Hematopoietic multipotent progenitor cell treated with erythropoietin and hydrocortisone succinate and interleukin-3 and kit ligand, for 8 days (in vitro differentiated cells): ENCODE data around the gene KCNG3.

Experiments
- DNase-seq: peaks from one replicate; pipeline ENCODE4 v3.0.0-alpha.2; 2015

KCNG3 gene, protein sequence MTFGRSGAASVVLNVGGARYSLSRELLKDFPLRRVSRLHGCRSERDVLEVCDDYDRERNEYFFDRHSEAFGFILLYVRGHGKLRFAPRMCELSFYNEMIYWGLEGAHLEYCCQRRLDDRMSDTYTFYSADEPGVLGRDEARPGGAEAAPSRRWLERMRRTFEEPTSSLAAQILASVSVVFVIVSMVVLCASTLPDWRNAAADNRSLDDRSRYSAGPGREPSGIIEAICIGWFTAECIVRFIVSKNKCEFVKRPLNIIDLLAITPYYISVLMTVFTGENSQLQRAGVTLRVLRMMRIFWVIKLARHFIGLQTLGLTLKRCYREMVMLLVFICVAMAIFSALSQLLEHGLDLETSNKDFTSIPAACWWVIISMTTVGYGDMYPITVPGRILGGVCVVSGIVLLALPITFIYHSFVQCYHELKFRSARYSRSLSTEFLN

DNA sequence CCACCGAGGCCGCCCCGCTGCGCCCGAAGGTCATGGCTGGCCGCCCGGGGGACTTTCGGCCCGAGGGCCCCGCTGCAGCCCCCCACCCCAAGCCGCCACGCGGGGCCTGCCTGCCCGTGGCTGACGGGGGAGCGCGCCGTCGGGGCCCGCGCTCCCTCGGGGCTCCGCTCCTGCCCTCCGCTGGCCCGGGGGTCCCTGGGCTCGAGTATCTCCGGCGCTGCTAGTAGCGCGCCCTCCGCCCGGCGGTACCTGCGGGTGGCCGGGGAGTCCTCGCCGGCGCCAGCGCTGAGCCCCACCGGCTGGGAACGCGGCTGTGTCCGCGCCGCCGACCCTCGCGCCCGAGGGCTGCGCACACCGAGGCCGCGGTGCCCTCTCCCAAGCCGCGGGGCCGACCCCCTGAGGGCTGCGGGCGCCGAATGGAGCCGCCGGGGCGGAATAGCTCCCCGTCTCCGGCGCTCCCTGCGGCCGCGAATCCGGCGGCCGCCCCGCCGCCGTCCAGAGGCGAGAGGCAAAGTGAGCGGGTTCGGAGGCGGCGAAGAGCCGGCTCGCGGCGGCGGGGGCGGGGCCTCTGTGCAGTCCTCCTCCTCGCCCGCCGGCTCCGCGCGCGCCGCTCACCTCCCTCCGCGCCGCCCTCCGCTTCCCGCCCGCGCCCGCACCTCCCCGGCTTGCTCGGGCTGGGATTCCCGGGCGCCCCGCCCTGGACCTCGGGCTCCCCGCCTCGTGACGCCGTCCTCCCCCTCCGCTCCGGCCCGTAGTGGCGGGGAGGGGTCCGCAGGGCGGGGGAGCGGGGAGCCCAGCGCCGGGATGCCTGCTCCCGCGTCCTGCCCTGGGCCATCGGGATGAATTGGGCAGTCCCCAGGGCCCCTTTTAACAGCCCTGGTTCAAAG is at the start of gene KCNG3:
KCNG3 (minus strand) TSS at position 515 of the 887 bp plus-strand sequence; CDS start at position 34, 481 bp downstream.
- peak; percentile 16 for DNase-seq

DNA sequence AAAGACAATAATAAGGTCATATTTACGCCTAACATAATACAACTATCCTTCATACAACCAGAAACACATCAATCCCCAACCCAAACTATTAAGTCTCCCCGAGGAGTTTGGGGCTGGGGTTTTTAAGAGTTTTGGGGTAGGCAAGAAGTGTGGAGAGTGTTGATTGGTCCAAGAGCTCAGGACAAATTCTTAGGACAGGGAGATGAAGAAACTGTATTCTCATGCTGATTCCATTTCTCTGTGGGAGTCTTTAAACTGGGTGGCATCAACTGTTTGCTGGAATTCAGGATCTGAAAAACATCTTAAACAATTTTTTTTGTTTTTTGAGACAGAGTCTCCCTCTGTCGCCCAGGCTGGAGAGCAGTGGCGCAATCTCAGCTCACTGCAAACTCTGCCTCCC is 49.1 kb upstream of the KCNG3 start:
- no peak for DNase-seq

DNA sequence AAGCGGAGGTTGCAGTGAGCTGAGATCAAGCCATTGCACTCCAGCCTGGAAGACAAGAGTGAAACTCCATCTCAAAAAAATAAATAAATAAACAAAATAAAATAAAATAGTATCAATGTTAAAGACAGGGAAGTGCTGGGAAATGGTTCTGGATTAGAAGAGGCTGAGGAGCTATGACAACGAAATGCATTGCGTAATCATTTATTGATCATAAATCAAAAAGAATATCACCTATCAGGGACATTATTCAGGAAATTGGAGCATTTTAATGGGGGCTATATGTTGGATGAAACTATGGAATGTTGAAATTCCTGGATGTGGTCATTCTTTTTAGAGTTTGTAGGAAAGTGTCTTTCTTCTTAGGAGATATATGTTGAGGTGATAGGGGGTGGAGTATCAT is 43.7 kb upstream of the KCNG3 start:
- DNase-seq = no peak

DNA sequence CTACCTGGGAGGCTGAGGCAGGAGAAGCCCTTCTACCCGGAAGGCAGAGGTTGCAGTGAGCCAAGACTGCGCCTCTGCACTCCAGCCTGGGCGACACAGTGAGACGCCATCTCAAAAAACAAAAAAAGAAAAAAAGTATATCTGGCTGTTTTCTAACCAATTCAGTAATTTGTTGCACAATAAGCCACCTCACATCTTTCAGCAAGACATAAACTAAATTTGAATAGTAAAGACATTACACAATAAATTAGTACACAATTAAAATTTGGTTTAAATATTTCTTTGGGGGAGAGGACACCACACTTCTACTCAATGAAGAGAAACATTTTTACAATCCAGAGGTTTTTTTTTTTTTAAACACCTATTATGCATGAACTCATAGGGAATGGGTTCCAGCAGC is 38.6 kb upstream of the KCNG3 start:
- no peak for DNase-seq

DNA sequence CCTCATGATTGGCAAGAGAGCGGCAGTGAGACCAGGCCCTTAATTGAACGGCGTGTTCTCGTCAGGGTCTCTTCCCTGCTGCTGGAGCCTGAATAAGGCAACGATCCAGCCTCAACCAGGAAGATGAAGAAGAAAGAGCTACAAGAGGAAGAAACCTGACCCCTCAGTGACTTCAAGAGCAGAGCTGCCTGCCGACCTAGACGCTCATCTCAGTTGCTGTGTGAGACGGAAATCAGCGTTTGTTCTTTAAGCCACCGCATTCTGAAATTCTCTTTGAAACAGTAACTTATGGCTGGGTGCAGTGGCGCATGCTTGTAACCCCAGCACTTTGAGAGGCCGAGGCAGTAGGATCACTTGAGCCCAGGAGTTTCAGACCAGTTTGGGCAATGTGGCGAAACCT is 29.6 kb upstream of the KCNG3 start:
- no peak for DNase-seq

DNA sequence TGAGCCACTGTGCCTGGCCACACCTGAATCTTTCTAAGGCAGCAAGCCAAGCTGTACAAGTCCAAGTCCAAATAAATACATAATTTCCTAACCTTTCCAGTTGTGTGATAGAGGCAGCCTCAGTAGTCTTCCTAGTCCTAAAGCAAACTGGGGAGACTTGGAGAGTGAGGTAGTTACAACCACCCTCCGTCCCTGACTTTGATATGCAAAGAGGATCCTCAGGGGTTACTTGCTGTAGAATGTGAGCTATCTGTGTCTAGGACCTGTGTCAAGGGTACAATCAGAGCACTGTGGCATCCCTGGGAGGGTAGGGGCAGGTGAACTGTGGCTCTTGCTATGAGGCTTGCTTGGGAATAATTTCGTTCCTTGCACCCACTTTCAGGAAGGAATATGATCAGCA is 28.3 kb upstream of the KCNG3 start:
- DNase-seq = no peak

DNA sequence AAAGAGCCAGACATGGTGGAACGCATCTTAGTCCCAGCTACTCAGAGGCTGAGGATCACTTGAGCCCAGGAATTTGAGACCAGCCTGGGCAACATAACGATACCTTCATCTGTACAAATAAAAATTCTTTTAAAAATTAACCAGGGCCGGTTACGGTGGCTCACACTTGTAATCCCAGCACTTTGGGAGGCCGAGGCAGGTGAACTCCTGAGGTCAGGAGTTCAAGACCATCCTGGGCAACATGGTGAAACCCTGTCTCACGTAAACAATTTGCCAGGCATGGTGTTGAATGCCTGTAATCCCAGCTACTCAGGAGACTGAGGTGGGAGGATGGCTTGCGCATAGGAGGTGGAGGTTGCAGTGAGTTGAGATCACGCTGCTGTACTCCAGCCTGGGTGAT is 25.8 kb upstream of the KCNG3 start:
- DNase-seq = no peak

DNA sequence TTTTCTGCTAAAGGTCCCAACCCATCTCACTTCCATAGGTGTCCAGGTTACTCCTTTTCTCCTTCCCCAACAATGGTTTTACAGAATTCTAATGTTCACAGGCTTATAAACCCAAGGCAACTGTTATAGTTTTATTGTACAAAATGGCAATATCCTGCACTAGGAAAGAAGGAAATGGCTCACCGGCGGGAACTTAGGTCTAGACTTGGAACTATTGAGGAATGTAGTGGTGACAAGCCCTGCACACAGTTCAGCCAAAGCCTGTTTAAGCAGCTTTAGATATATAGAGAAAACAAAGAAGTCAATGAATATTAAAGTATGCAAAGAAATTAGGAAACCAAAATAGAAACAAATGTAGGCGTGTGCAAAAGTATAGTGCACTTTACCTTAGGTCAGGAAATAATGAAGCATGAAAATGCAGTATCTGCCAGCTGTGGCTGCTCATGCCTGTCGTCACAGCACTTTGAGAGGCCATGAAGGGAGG is 22.7 kb upstream of the KCNG3 start:
- no peak for DNase-seq

DNA sequence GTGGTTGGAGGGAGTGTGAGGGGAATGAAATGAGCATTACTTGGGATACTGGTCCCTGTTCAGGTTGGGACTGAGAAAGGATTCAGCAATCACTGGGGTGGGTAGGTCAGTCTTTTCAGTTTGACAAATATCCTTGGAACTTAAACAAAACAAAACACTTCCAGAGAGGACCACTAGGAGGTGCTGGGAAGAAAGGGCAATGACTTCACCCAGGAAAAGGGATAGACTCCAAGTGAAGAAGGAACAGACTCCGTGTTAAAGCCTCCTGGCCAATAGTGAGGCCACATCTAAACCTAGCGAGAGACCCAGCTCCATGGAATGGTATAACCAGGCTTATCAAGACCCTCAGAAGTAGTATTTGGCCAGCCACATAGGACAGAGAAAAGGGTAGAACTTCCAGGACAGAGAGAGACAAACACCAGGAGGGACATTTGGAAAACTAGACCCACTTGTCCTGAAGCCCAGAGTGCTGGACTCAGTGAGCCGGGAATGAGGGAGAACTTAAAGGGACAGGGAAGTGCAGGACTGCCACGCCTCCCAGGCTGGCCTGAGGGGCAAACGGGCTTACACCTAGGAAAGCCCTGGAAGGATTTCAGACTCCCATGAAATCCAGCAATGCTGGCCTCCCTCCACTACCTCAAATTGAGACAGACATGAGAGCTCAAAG is 19.6 kb upstream of the KCNG3 start:
- peak; percentile 56 for DNase-seq

DNA sequence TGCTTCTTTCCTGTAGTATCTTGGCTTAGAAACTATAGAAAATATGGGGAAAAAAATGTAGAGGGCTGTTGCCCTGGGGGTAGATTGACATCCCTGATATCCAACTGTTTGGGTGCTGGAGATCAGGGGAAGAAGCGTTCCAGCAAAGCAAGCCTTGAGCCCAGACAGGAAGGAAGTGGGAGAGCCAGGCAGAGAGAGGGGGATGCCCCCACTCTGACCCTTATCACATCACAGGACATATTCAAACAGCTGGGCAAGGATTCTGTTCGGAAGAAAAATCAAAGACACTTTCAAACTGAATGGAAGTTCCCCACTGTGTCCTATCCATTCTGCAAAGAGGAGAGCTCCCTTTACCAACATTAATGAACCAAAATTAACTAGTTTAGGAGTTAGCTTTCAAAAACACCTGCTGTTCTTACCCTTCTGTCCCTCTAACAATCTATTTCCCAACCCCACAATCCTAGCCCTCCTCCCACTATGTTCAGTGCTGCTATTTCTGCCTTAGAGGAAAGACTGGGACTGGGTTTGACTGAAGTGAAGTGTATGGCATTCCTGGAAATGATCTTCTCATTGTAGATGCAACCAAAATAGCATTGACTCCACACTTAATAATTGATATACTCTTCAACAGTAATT is 16.9 kb upstream of the KCNG3 start:
- no peak for DNase-seq

DNA sequence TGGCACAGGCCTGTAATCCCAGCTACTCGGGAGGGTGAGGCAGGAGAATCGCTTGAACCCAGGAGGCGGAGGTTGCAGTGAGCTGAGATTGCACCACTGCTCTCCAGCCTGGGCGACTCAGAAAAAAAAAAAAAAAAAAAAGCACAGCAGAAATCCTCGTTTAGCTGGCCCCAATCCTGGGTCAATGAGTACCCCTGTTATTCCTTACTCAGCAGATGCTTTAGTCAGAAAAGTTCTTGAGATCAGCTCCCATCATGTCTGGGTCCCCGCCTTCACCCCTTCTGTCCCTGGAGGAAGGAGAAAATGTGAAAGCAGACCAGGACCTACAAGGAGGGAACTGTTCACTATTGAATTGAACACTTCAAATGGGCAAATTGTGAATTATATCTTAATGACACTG is 16.4 kb upstream of the KCNG3 start:
- DNase-seq = no peak

DNA sequence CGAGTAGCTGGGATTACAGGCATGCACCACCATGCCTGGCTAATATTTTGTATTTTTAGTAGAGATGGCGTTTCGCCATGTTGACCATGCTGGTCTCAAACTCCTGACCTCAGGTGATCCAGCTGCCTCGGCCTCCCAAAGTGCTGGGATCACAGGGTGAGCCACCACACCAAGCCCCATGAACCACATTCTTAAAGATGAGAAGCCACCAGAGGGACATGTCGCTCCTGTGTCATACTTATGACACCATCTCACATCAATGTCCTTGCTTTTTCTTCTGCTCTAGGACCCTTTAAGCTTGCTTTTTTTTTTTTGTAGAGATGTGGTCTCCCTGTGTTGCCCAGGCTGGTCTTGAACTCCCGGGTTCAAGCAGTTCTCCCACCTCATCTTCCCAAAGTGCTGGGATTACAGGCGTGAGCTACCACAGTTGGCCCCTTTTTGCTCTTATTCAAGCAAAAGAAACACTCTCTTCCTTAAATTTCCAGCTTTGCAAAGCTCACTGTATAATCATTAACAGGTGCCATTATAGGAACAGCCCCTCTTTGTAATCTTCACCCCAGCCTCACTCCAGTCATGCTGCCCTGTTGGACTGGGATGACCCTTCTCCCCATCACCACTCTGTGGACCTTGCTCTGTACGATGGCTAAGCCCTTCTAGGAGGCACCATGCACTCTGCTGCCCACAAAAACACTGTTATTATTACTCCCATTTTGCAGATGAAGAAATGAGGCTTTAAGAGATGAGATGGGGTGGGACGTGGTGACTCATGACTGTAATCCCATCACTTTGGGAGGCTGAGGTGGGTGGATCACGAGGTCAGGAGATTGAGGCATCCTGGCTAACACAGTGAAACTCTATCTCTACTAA is 10.8 kb upstream of the KCNG3 start:
- no peak for DNase-seq

DNA sequence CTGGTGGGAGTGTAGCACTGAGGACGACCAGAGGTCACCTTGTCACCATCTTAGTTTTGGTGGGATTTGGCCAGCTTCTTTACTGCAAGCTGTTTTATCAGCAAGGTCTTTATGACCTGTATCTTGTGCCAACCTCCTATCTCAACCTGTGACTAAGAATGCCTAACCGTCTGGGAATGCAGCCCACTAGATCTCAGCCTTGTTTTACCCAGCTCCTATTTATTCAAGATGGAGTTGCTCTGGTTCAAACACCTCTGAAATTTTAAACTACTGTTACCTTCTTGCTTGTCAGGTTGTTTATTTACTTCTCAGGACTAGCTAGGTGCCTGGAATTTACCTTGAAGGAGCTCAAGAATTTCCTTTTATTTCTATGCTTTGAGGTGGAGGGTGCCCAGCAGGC is 9.5 kb upstream of the KCNG3 start:
- DNase-seq = no peak

DNA sequence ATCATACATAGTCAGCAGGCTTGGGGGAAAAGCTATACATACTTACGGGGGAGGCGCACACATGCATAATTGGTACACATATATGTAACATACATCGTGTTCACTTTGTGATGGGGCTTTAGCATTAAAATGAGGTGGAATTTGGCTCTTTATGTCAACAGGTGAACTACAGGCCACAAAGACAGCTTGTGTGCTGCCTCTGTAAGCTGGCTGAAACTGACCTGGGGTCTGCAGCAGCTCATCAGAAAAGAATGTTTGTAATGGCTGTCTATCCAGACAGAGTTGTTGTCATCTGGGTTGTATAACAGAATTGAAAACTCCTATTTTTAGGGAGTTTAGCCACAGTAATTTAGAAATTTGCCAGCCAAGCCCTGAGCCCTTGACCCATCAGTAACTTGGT is 4.7 kb upstream of the KCNG3 start:
- no peak for DNase-seq

DNA sequence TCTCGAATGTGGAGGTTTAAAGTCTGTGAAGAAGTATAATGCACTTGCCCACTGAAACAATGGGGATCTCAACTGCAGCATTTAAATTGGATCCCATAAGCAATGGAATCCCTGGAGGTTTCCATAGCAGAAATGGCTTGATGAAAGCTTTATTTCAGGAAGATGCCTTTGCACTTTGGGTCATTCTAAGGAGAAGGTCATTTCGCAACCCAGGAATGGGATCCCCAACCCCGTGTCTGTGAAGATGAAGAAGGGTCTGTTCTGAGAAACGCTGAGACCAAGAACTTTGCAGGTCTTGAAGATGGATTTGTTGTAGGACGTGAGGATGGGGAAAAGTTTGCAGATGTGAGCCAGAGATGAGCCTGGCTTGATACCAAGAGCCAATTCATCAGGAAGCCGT is 1.8 kb upstream of the KCNG3 start:
- DNase-seq = no peak

DNA sequence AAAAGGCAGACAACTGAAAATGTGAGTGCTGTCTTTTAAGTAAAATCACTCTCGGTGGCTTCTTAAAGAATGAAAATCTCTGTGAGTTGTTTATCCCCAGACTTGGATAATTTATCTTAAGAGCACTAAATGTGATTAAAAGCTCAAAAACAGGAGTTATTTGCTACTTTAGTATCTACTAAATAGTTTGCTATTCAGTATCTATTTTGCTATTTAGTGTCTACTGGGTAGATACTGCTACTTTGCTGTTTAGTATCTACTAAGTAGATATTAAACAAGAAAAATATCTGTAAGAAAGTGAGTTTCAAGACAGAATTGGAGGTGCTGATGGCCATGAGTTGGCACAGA is 1.4 kb upstream of the KCNG3 start:
- no peak for DNase-seq

DNA sequence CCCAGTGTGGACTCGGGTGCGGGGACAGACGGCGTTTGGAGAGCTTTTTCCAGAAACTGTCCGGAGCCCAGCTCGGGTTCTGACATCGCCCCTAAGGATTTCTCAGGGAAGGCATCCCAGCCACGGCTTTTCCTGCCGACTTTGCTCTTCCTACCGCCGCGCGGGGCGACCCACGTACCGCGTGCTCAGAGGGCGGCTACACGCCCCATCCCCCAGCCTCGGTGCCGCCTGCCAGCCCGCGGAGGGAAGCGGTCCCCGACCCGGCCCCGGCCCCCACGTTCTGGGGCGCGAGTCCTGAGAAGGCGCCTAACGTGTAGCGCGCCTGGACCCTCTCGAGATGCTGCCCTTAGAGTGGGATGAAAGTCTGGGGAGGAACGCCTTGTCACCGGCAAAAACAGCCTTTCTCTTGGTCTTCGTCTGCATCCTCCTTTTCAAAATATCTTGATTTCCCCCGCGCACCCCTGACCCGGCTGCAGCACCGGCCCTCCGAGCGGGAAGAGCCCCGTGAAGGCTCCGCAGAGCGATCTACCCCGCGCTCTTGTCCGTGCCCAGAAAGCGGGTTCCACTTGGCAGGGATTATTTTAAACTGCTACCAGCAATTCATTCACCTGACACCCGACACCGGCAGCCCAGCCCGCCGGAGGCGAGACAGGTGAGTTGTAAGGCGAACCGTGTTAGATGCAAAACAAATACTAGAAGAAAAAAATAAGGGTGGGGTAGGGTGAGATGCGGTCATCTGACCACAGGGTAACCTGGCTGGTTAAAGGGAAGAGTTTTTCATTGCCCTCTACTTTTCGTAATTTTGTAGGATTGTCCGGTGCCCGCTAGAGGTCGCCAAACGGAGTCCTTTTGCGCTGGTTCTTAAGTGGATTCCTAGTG is 812 bp upstream of the KCNG3 start:
- peak; percentile 75 for DNase-seq

DNA sequence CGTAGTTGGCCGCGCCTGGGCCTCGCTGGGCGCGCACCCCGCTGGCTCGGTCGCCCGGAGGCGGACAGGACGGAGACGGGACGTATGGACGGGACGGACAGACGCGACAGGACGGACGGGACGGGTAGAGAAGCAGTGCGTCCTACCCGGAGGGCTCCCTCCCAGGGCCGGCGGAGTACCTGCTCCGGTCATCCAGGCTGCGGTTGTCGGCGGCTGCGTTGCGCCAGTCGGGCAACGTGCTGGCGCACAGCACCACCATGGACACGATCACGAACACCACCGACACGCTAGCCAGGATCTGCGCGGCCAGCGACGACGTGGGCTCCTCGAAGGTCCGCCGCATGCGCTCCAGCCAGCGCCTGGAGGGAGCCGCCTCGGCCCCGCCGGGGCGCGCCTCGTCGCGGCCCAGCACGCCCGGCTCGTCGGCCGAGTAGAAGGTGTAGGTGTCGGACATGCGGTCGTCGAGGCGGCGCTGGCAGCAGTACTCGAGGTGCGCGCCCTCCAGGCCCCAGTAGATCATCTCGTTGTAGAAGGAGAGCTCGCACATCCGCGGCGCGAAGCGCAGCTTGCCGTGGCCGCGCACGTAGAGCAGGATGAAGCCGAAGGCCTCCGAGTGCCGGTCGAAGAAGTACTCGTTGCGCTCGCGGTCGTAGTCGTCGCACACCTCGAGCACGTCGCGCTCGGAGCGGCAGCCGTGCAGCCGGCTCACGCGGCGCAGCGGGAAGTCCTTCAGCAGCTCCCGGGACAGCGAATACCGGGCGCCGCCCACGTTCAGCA is 903 bp downstream of the KCNG3 start:
- no peak for DNase-seq

DNA sequence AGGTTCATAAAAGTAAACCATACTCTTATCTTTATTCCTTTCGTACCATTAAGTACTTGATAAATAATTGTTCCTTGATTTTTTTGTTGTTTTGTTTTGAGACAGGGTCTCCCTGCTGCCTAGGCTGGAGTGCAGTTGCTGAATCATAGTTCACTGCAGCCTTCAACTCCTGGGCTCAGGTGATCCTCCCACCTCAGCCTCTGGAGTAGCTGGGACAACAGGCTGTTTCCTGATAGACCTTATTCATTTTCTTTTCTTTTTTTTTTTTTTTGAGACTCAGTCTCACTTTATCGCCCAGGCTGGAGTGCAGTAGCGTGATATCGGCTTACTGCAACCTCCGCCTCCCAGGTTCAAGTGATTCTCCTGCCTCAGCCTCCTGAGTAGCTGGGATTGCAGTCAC is 5.5 kb downstream of the KCNG3 start:
- DNase-seq = no peak
